ENCODE data around the gene MKX.

- no peak for TF ChIP-seq CTCF (IDR thresholded peaks at IDR 0.05)
- TF ChIP-seq POLR2A (IDR thresholded peaks at IDR 0.05): no peak
Observed at GRCh38 chr10:27714349-27714748, 31.3 kb downstream of the MKX start.
